Bronchial epithelial cell (primary cell): ENCODE data around the gene VSTM2B. TPM values are rescaled to one million over a fixed set of nuclear protein-coding genes. Genes with fewer than 3 reads are reported as not detected.

ENCODE experiments used
- DNase-seq: peaks from one replicate; pipeline ENCODE4 v3.0.0-alpha.2; 2010; ENCODE audit warnings: low read depth
- FAIRE-seq: peaks from 2 replicates; lab custom pipeline; 2011; peaks lifted over from hg19 to GRCh38; lab: Jason Lieb, UNC
- H3K27me3 ChIP-seq: 2 replicates; pipeline ENCODE4 v1.5.1; 2011; ENCODE audit warnings: low read length; ENCODE audit not compliant: control insufficient read depth, insufficient read depth
- H3K36me3 ChIP-seq: 2 replicates; pipeline ENCODE4 v1.5.1; 2011; ENCODE audit warnings: low read length; ENCODE audit not compliant: control insufficient read depth, insufficient read depth
- H3K4me3 ChIP-seq: 2 replicates; pipeline ENCODE4 v1.5.1; 2011; ENCODE audit warnings: mild to moderate bottlenecking, low read depth, low read length, control low read depth
- total RNA-seq: library from RNA; depleted of rRNA; stranded (reverse); fragments of >200 nt; gene quantifications from 2 replicates; pipeline ENCODE4 v1.2.1, GENCODE V29; 2014
- TF ChIP-seq, protein P1 (sequence below): IDR thresholded peaks from 2 replicates; pipeline ENCODE4 v1.5.1; 2011; ENCODE audit warnings: mild to moderate bottlenecking, moderate library complexity, low read length, control low read depth, inconsistent platforms; ENCODE audit not compliant: insufficient read depth, severe bottlenecking

The VSTM2B gene
- total RNA-seq, 1 donor from 2014 or later = not detected

DNA sequence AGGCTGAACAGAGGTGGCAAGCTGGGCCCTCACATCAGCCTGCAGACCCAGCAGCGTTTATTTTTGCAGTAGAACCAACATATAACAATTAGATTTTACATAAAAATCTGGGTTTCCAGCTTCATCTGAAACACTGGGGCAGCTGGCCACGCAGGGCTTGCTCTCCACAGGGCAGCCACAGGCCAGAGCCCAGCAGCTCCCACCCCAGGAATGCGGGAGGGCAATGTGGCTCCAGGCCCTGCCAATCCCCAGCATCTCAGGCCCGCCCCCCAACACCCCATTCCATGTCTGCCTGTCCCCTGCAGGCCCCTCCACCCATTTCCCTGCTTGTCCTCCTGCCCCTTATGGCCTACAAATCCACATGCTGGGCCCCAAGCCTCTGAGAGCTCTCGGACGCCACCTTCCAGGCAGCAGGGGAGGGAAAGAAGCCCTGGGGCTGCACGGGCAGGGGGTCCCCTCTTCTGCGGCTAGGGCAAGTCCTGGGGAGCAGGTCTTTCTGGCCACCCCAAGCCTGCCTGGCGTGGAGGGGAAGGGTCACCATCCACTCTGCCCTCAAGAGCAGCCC lies 15.0 kb upstream of the VSTM2B start:
- no peak for DNase-seq
- no peaks in the 10 kb centered on the region for H3K36me3 ChIP-seq
- TF ChIP-seq, protein P1, sequence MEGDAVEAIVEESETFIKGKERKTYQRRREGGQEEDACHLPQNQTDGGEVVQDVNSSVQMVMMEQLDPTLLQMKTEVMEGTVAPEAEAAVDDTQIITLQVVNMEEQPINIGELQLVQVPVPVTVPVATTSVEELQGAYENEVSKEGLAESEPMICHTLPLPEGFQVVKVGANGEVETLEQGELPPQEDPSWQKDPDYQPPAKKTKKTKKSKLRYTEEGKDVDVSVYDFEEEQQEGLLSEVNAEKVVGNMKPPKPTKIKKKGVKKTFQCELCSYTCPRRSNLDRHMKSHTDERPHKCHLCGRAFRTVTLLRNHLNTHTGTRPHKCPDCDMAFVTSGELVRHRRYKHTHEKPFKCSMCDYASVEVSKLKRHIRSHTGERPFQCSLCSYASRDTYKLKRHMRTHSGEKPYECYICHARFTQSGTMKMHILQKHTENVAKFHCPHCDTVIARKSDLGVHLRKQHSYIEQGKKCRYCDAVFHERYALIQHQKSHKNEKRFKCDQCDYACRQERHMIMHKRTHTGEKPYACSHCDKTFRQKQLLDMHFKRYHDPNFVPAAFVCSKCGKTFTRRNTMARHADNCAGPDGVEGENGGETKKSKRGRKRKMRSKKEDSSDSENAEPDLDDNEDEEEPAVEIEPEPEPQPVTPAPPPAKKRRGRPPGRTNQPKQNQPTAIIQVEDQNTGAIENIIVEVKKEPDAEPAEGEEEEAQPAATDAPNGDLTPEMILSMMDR = no peak
- H3K4me3 ChIP-seq = no peak overlapping the region
- FAIRE-seq = no peak
- no peaks in the 10 kb centered on the region for H3K27me3 ChIP-seq

GRCh38 chr19:29511768-29512167 lies 14.0 kb upstream of the VSTM2B start:
- no peaks in the 10 kb centered on the region for H3K27me3 ChIP-seq
- H3K4me3 ChIP-seq = no peak overlapping the region
- no peaks in the 10 kb centered on the region for H3K36me3 ChIP-seq
- DNase-seq (no peak), FAIRE-seq (no peak)
- TF ChIP-seq, protein P1 = no peak

DNA sequence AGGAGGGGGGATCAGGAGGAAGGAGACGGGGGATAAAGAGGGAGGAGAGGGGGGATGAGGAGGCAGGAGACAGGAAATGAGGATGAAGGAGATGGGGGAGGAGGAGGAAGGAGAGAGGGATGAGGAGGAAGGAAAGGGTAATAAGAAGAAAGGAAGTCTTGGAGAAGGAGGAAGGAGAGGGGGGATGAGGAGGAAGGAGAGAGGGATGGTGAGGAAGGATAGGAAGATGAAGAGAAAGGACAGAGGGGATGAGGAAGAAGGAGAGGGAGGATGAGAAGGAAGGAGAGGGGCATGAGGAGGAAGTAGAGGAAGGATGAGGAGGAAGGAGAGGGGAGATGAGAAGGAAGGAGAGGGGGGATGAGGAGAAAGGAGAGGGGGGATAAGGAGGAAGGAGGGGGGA lies 13.0 kb upstream of the VSTM2B start:
- no peaks in the 10 kb centered on the region for H3K36me3 ChIP-seq
- no peak for FAIRE-seq
- H3K27me3 ChIP-seq = no peaks in the 10 kb centered on the region
- DNase-seq = no peak
- H3K4me3 ChIP-seq = no peak overlapping the region
- TF ChIP-seq, protein P1 = no peak

DNA sequence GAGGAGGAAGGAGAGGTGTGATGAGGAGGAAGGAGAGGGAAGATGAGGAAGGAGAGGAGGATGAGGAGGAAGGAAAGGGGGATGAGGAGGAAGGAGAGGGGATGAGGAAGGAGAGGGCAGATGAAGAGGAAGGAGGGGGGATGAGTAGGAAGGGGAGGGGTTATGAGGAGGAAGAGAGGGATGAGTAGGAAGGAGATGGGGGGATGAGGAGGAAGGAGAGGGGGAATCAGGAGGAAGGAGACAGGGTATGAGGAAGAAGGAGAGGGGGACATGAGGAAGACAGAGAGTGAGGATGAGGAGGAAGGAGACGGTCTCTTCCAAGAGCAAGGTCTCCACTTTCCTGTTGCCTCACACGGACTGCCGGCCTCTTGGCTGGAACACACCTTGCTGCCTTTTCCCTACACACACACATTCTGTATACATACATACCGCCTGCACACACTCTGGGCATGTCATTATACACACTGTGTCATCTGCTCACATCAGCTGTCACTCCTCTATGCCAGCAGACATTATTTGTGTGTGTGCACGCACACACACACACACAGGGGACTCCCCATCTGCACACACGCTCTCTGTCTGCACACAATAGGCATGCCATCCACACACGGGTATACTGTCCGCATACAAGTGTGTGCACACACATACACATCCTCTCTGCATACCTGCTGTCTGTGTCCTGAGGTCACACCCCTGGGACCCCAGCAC lies 11.1 kb upstream of the VSTM2B start:
- FAIRE-seq (no peak), DNase-seq (no peak)
- Histone ChIP-seq H3K36me3 (no peaks in the 10 kb centered on the region), H3K4me3 (no peak overlapping the region), H3K27me3 (no peaks in the 10 kb centered on the region)
- TF ChIP-seq, protein P1 = no peak

GRCh38 chr19:29515233-29515619 lies 10.6 kb upstream of the VSTM2B start:
- no peaks in the 10 kb centered on the region for H3K27me3 ChIP-seq
- no peak for FAIRE-seq

More at GRCh38 chr19:29515233-29515619, 10.6 kb upstream of the VSTM2B start:
- TF ChIP-seq, protein P1 = no peak
- DNase-seq = no peak
- no peak overlapping the region for H3K4me3 ChIP-seq
- no peaks in the 10 kb centered on the region for H3K36me3 ChIP-seq
